ENCODE data around the gene NOX3.

Gene NOX3

GRCh38 chr6:155434096-155434495 is 21.5 kb downstream of the NOX3 start:
- no peak for DNase-seq (ENCODE audit: low spot score)

- no peak for DNase-seq (ENCODE audit: low spot score)
These were observed 23.3 kb downstream of the NOX3 start for GRCh38 chr6:155432293-155432692.

- no peak for DNase-seq (ENCODE audit: low spot score)
These were observed 26.2 kb downstream of the NOX3 start for GRCh38 chr6:155429321-155429893.

GRCh38 chr6:155426408-155426945 is 29.2 kb downstream of the NOX3 start:
- DNase-seq (ENCODE audit: low spot score) = no peak

GRCh38 chr6:155424181-155424580 is 31.5 kb downstream of the NOX3 start:
- no peak for DNase-seq (ENCODE audit: low spot score)

GRCh38 chr6:155422635-155423034 is 33.0 kb downstream of the NOX3 start:
- DNase-seq (ENCODE audit: low spot score) = no peak

GRCh38 chr6:155420492-155420891 is 35.1 kb downstream of the NOX3 start:
- DNase-seq (ENCODE audit: low spot score) = no peak

GRCh38 chr6:155419161-155419560 is 36.5 kb downstream of the NOX3 start:
- DNase-seq (ENCODE audit: low spot score) = peak; percentile 74

GRCh38 chr6:155418017-155418761 is 37.5 kb downstream of the NOX3 start:
- peak; percentile 33 for DNase-seq (ENCODE audit: low spot score)

GRCh38 chr6:155417454-155417853 is 38.2 kb downstream of the NOX3 start:
- no peak for DNase-seq (ENCODE audit: low spot score)

- no peak for DNase-seq (ENCODE audit: low spot score)
These were observed 39.7 kb downstream of the NOX3 start for GRCh38 chr6:155415953-155416352.

- no peak for DNase-seq (ENCODE audit: low spot score)
These were observed 41.6 kb downstream of the NOX3 start for GRCh38 chr6:155414049-155414448.

- no peak for DNase-seq (ENCODE audit: low spot score)
These were observed 43.3 kb downstream of the NOX3 start for GRCh38 chr6:155412335-155412734.

- DNase-seq (ENCODE audit: low spot score) = no peak
These were observed 44.2 kb downstream of the NOX3 start for GRCh38 chr6:155411154-155412052.

GRCh38 chr6:155409391-155409790 is 46.2 kb downstream of the NOX3 start:
- DNase-seq (ENCODE audit: low spot score) = no peak

GRCh38 chr6:155408981-155409380 is 46.7 kb downstream of the NOX3 start:
- DNase-seq (ENCODE audit: low spot score) = no peak

- no peak for DNase-seq (ENCODE audit: low spot score)
These were observed 47.4 kb downstream of the NOX3 start for GRCh38 chr6:155408231-155408630.

- no peak for DNase-seq (ENCODE audit: low spot score)
These were observed 48.8 kb downstream of the NOX3 start for GRCh38 chr6:155406801-155407200.

- no peak for DNase-seq (ENCODE audit: low spot score)
These were observed 50.7 kb downstream of the NOX3 start for GRCh38 chr6:155404937-155405336.

GRCh38 chr6:155402656-155403304 is 52.9 kb downstream of the NOX3 start:
- no peak for DNase-seq (ENCODE audit: low spot score)

GRCh38 chr6:155400654-155400965 is 55.0 kb downstream of the NOX3 start:
- peak; percentile 50 for DNase-seq (ENCODE audit: low spot score)

Data from AG08395 (cell line).